ENCODE data around the gene ATP6V1C2.

ATP6V1C2 gene, protein sequence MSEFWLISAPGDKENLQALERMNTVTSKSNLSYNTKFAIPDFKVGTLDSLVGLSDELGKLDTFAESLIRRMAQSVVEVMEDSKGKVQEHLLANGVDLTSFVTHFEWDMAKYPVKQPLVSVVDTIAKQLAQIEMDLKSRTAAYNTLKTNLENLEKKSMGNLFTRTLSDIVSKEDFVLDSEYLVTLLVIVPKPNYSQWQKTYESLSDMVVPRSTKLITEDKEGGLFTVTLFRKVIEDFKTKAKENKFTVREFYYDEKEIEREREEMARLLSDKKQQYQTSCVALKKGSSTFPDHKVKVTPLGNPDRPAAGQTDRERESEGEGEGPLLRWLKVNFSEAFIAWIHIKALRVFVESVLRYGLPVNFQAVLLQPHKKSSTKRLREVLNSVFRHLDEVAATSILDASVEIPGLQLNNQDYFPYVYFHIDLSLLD

DNA sequence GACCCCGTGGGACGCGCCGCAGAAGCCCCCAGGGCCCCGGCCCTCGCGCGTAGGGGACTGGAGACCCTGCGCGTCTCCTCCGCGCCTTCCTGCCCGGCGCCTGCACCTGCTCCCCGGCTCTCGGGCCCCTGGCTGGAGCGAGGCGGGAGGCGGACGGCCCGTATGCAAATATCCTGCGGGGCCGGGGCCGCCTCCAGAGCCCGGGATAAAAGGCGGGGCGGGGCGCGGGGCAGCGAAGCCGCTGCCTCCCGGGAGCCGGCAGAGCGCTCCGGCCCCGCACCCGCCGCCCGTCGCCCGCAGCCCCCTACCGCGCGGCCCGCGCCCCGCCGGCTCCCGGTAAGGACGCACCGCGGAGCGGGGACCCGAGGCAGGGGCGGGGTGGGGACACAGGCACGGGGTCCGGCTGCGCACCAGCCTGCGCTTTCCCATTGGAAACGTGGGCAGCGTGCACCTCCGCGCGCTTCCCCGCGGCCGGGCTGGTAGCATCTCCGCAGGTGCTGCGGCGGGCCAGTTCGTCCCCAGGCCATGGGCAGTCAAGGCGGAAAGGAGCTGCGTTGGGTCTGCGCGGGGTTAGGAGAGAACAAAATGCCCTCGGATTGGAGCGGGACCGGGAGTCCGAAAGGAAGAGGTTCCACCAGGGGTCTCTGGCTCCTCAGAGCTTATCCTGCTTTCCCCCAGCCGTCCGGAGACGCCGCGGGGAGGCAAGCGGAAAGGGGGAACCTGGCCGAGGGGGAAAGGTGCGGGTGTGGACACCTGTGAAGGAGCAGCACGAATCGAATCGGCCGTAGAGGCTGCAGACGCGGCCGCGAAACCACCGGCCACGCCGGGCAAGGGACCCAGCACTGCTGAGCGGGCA lies at the start of gene ATP6V1C2:
ATP6V1C2 (plus strand) TSS at position 235 of the 856 bp plus-strand sequence. CDS start 1,220 bp downstream, outside the sequence.
- CTCF ChIA-PET = interaction anchor here (1.5 kb wide), 1 partner anchor 111 kb away, joined by 3 read pairs; no protein-coding TSS in a partner anchor
- peak; percentile 44 for DNase-seq
- no peaks in the 10 kb centered on the region for H3K9me3 Mint-ChIP-seq
- H3K27me3 Mint-ChIP-seq = peaks cover 87% of the 10 kb centered on the region
- no peak within 1 kb of the TSS for H3K27ac Mint-ChIP-seq
- H3K4me1 Mint-ChIP-seq = peaks cover 5% of the 10 kb centered on the region
- H3K4me3 Mint-ChIP-seq = peak within 1 kb of the TSS; percentile 35
- H3K36me3 Mint-ChIP-seq = no peaks in the 10 kb centered on the region

DNA sequence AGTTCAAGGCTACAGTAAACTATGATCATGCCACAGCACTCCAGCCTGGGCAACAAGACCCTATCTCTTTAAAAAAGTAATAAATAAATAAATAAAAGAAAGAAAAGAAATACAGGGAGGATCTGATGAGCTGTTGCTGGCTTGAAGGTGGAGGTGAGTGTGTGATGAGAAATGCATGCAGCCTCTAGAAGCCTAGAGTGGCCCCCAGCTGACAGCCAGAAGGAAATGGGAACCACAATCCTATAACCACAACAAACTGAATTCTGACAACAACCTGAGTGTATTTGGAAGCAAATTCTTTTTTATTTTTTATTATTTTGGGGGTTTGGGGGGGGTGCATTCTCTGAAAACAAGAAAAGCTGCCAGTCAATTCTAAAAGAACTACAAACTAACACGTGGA lies 46.3 kb upstream of the ATP6V1C2 start:
- Mint-ChIP-seq H3K4me1 (peaks cover 27% of the 10 kb centered on the region), H3K4me3 (no peak overlapping the region), H3K9me3 (no peaks in the 10 kb centered on the region), H3K36me3 (peaks cover 25% of the 10 kb centered on the region), H3K27me3 (no peaks in the 10 kb centered on the region), H3K27ac (no peak overlapping the region)
- CTCF ChIA-PET = interaction anchor here (1.1 to 1.6 kb wide), 3 partner anchors 15 to 267 kb away, joined by 3 to 4 read pairs (median 3); no protein-coding TSS in a partner anchor
- DNase-seq = peak; percentile 28

DNA sequence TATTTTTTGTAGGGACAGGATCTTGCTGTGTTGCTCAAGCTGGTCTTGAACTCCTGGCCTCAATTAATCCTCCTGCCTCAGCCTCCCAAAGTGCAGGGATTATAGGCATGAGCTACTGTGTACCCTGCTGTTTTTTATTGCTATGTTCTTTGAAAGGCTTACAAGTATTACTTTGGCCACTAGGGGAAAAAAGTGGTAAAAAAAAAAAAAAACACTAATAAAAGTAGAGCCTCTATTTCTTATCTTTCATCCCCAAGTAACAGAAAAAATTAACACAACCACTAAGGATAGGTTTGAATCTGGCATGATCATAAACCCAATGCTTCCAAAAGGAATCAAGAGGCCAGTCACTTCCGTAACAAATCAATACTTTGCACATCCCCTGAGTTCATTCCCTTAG lies 43.2 kb upstream of the ATP6V1C2 start:
- CTCF ChIA-PET = interaction anchor here (0.7 to 1.8 kb wide), 6 partner anchors 8 to 1083 kb away, joined by 3 to 4 read pairs (median 3); no protein-coding TSS in a partner anchor
- Mint-ChIP-seq H3K9me3 (no peaks in the 10 kb centered on the region), H3K27ac (peak overlapping the region; percentile 60), H3K4me3 (no peak overlapping the region), H3K36me3 (peaks cover 29% of the 10 kb centered on the region), H3K4me1 (peaks cover 27% of the 10 kb centered on the region), H3K27me3 (no peaks in the 10 kb centered on the region)
- no peak for DNase-seq

DNA sequence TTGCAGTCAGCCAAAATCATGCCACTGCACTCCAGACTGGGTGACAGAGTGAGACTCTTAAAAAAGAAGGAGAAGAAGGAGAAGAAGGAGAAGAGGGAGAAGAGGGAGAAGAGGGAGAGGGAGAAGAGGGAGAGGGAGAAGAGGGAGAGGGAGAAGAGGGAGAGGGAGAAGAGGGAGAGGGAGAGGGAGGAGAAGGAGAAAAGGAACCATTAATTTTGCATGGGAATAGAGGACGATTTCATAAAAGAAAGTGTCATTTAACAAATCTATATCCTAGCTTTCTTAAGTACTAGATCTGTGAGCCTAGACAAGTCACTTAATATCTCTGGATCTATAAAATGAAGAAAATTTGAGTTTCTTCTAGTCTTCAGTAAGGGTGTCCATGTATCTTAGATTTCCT lies 41.2 kb upstream of the ATP6V1C2 start:
- no peak for DNase-seq
- H3K9me3 Mint-ChIP-seq = no peaks in the 10 kb centered on the region
- peaks cover 24% of the 10 kb centered on the region for H3K36me3 Mint-ChIP-seq
- H3K27ac Mint-ChIP-seq = no peak overlapping the region
- CTCF ChIA-PET = no interaction called here
- no peak overlapping the region for H3K4me3 Mint-ChIP-seq
- peaks cover 16% of the 10 kb centered on the region for H3K4me1 Mint-ChIP-seq
- no peaks in the 10 kb centered on the region for H3K27me3 Mint-ChIP-seq

DNA sequence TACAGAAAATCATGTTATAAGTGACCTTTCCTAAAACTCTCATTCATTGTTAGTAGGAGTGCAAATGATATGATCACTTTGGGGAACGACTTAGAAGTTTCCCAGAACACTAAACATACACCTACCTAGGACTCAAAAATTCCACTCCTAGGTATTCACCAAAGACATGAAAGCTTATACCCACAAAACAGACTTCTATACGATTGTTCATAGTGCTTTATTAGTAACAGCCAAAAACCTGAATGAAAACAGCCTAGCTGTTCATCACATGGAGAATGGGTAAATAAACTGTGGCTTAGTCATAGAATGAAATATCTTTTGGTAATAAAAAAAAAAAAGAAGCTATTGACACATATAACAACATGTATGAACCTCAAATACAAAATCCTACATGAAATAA lies 40.5 kb upstream of the ATP6V1C2 start:
- no peaks in the 10 kb centered on the region for H3K27me3 Mint-ChIP-seq
- no peaks in the 10 kb centered on the region for H3K9me3 Mint-ChIP-seq
- CTCF ChIA-PET = interaction anchor here (0.6 kb wide), 1 partner anchor 700 kb away, joined by 3 read pairs; no protein-coding TSS in a partner anchor
- H3K36me3 Mint-ChIP-seq = peaks cover 21% of the 10 kb centered on the region
- H3K4me1 Mint-ChIP-seq = peaks cover 8% of the 10 kb centered on the region
- H3K27ac Mint-ChIP-seq = no peak overlapping the region
- no peak for DNase-seq
- H3K4me3 Mint-ChIP-seq = no peak overlapping the region

DNA sequence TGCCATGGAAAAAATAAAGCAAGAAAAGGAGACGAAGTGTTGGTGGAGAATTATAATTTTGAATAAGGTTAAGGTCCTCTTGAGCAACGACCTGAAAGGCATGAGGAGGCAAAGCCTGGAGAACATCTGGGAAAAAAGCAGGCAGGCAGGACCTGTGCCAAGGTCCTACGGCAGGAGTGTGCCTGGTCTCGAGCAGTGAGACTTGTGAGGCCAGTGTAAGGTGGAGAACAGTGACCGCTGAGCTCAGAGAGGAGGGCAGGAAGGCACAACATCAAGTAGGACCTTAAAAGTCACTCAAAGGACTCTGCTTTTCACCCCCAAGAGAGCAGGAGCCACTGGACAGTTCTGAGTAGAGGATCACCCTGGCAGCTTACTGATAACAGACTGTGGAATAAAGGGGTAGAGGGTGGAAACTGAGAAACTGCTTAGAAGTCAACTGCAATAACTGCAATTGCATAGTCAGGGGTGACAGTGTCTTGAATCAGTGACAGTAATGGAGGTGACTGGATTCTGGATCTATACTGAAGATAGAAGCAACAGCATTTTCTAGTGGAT lies 35.2 kb upstream of the ATP6V1C2 start:
- no peak for DNase-seq
- H3K27me3 Mint-ChIP-seq = peaks cover 4% of the 10 kb centered on the region
- peaks cover 6% of the 10 kb centered on the region for H3K36me3 Mint-ChIP-seq
- H3K27ac Mint-ChIP-seq = peak overlapping the region; percentile 47
- H3K4me3 Mint-ChIP-seq = no peak overlapping the region
- H3K9me3 Mint-ChIP-seq = no peaks in the 10 kb centered on the region
- CTCF ChIA-PET = interaction anchor here (0.6 to 1.0 kb wide), 5 partner anchors 9 to 612 kb away, joined by 3 read pairs; no protein-coding TSS in a partner anchor
- peaks cover 7% of the 10 kb centered on the region for H3K4me1 Mint-ChIP-seq

DNA sequence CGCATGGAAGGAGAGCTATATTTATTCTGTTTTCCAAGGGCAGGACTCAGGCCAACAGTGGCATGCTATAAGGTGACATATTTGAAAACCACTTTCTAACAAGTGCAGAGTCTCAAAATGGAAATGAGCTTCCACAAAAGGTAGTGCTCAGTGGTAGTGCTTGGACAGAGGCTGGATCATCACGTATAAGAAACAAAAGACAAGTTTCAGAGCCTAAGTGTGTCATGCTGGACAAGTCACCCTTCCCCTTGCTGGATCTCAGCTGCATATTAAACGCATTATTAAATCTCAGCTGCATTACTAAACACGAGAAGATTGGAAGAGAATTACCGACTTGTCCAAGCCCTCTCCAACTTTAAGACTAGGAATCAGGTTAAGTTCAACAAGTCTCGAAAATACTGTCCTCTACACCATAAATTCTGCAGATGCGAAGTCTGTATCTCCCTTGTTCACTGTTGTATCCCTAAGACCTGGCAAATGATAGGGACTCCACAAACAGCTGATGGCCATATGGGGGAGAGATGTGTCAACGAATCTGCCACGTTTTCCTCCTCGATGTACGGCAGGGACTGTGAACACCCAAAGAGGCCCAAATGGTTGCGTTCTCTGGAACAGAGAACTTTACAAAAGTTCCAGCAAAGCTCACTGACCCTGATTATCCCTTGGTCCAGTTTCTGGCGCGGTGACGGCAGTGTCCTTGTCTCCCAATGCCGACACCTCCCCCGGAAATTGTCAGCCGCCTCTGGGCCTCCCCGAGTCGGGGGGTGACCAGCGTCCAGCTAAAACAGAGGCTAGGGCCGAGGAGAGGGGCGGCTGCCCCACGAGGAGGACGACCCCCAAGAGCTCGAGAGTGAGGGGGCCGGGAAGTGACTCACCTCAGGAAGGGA lies 32.3 kb upstream of the ATP6V1C2 start:
- peaks cover 10% of the 10 kb centered on the region for H3K4me1 Mint-ChIP-seq
- DNase-seq = no peak
- H3K36me3 Mint-ChIP-seq = no peaks in the 10 kb centered on the region
- CTCF ChIA-PET = interaction anchor here (1.0 to 1.3 kb wide), 2 partner anchors 10 to 11 kb away, joined by 3 to 4 read pairs; no protein-coding TSS in a partner anchor
- H3K4me3 Mint-ChIP-seq = no peak overlapping the region
- H3K27me3 Mint-ChIP-seq = peaks cover 5% of the 10 kb centered on the region
- H3K9me3 Mint-ChIP-seq = no peaks in the 10 kb centered on the region
- H3K27ac Mint-ChIP-seq = no peak overlapping the region

DNA sequence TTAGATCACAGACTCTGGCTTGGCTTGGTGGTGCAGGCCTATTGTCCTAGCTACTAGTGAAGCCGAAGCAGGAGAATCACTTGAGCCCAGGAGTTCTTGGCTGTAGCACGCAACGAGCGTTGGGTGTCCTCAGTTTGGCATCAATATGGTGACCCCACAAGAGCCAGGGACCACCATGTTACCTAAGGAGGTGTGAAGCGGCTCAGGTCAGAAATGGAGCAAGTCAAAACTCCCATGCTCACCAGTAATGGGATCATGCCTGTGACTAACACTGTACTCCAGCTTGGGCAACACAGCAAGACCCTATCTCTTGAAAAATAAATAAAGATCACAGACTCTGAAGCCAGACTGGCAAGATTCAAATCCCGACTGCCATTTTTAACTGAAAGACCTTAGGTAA lies 29.9 kb upstream of the ATP6V1C2 start:
- H3K36me3 Mint-ChIP-seq = no peaks in the 10 kb centered on the region
- H3K9me3 Mint-ChIP-seq = no peaks in the 10 kb centered on the region
- CTCF ChIA-PET = no interaction called here
- peaks cover 10% of the 10 kb centered on the region for H3K4me1 Mint-ChIP-seq
- H3K27ac Mint-ChIP-seq = no peak overlapping the region
- peaks cover 8% of the 10 kb centered on the region for H3K27me3 Mint-ChIP-seq
- DNase-seq = no peak
- no peak overlapping the region for H3K4me3 Mint-ChIP-seq

DNA sequence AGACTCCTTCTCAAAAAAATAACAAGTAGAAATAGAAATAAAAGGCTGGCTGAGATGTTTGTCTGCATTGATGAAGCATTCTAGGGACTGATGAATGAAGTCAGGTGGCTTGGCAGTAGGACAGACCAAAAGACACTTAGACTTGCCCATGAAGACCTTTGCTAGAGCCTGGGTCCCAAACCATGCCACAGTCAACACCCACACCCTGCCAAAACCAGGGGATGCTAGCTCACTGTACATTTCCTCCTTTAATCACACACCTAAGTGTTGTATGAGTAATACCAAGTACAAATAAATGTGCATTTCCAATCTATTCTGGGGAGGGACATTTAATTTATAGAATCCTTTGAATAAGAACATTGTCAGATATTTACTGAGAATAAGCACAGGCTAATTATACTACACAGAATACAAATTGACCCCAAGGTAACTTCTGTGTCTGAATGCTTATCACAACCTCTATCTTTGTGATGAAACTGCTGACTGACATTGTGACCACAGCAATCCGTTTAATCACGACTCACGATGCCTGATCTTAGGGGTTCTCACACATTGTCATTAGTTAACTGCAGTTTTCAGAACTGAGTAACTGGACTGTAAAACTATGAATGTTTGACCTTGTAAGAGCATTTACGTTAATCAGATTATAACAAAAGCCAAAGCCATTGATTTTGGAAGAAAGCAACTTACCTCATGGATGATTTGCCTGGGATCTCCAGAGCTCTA lies 21.2 kb upstream of the ATP6V1C2 start:
- H3K27me3 Mint-ChIP-seq = peaks cover 12% of the 10 kb centered on the region
- H3K4me3 Mint-ChIP-seq = no peak overlapping the region

DNA sequence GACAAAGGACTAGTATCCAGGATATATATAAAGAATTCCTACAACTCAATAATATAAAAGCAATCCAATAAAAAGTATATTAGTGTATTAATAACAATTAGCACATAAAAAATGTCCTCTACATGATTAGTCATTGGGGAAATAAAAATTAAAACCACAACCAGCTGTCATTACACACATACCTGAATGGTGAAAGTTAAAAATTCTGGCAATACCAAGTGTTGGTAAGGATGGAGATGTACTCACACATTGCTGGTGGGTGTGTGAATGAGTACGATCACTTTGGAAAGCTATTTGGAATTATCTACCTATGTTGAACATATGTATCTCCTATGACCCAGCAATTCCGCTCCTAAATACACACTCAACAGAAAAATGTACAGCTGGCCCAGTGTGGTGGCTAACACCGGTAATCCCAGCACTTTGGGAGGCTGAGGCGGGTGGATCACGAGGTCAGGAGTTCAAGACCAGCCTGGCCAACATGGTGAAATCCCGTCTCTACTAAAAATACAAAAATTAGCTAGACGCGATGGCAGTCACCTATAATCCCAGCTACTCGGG lies 17.3 kb upstream of the ATP6V1C2 start:
- CTCF ChIA-PET = no interaction called here
- Mint-ChIP-seq H3K9me3 (no peaks in the 10 kb centered on the region), H3K4me3 (no peak overlapping the region), H3K36me3 (no peaks in the 10 kb centered on the region), H3K27ac (no peak overlapping the region), H3K4me1 (no peaks in the 10 kb centered on the region), H3K27me3 (peaks cover 39% of the 10 kb centered on the region)
- no peak for DNase-seq

More for the DNA sequence above, 21.2 kb upstream of the ATP6V1C2 start:
- H3K27ac Mint-ChIP-seq = no peak overlapping the region
- no peaks in the 10 kb centered on the region for H3K9me3 Mint-ChIP-seq
- CTCF ChIA-PET = no interaction called here
- H3K36me3 Mint-ChIP-seq = no peaks in the 10 kb centered on the region
- DNase-seq = no peak
- H3K4me1 Mint-ChIP-seq = no peaks in the 10 kb centered on the region

DNA sequence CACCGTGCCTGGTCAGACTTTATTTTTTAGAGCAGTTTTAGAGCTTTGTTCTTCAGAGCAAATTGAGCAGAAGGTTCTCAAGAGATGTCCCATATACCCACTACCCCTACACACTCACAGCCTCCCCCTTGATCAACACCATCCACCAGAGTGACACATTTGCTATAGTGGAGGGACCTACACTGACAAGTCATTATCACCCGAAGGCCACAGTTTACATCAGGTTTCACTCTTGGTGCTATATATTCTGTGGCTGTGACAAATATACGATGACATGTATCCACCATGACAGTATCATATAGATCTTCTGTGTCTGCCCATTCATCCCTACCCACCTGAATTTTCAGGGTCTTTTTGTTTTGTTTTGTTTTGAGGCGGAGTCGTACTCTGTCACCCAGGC lies 15.4 kb upstream of the ATP6V1C2 start:
- Mint-ChIP-seq H3K27me3 (peaks cover 52% of the 10 kb centered on the region), H3K4me1 (no peaks in the 10 kb centered on the region), H3K27ac (no peak overlapping the region), H3K9me3 (no peaks in the 10 kb centered on the region), H3K4me3 (no peak overlapping the region), H3K36me3 (no peaks in the 10 kb centered on the region)
- DNase-seq = no peak
- CTCF ChIA-PET = no interaction called here

DNA sequence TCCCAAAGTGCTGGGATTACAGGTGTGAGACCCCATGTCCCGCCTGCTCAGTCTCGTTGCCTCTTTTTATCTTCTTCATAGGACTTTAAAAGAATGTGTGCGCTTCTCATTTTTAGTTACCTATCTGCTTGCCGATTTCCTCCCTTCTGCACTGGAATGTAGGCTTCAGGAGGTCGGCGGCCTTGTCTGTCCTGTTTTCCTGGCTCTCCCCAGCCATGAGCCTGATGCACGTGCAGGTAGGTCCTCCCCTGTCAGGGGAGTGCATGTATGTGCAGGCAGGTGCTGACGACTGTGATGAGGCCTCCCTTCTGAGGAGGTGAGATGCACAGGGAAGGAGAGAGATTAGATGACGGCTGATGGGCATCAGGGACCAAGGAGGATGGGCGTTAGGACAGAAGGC lies 13.6 kb upstream of the ATP6V1C2 start:
- no peaks in the 10 kb centered on the region for H3K36me3 Mint-ChIP-seq
- DNase-seq = no peak
- CTCF ChIA-PET = no interaction called here
- no peak overlapping the region for H3K4me3 Mint-ChIP-seq
- peaks cover 9% of the 10 kb centered on the region for H3K4me1 Mint-ChIP-seq
- no peak overlapping the region for H3K27ac Mint-ChIP-seq
- no peaks in the 10 kb centered on the region for H3K9me3 Mint-ChIP-seq
- H3K27me3 Mint-ChIP-seq = peaks cover 66% of the 10 kb centered on the region
